K562 (cell line): ENCODE results near the gene CDS2. TPM values are rescaled to one million over a fixed set of nuclear protein-coding genes. Genes with fewer than 3 reads are reported as not detected.

Source experiments
- CHD4 ChIP-seq: fragments of 200-600 bp; sonication (generic); IDR thresholded peaks from 3 replicates; pipeline ENCODE4 v1.6.1; 2012; ENCODE audit warnings: low read depth, mild to moderate bottlenecking, mixed read lengths, low read length, inconsistent platforms; ENCODE audit not compliant: insufficient read depth, insufficient replicate concordance, poor library complexity, severe bottlenecking
- CXXC5 ChIP-seq: fragments of 250-450 bp; sonication (Bioruptor Pico); IDR thresholded peaks from 2 replicates; pipeline ENCODE4 v1.8.0; 2022; ENCODE audit warnings: inconsistent platforms, mild to moderate bottlenecking, moderate library complexity
- GABPB1 ChIP-seq: sonication (generic); formaldehyde crosslinking; IDR thresholded peaks from 2 replicates; pipeline ENCODE4 v1.8.0; 2022; ENCODE audit warnings: mild to moderate bottlenecking, missing genetic modification reagents
- HCFC1 ChIP-seq: IDR thresholded peaks from 2 replicates; pipeline ENCODE4 v1.6.1; 2012; ENCODE audit warnings: low read depth, low read length, improper control_type of control experiment
- KDM2B ChIP-seq: fragments of 250-450 bp; sonication (Bioruptor Pico); IDR thresholded peaks from 2 replicates; pipeline ENCODE4 v1.8.0; 2021; ENCODE audit warnings: mild to moderate bottlenecking, moderate library complexity
- MTA2 ChIP-seq: fragments of 450-650 bp; IDR thresholded peaks from 2 replicates; pipeline ENCODE4 v1.6.1; 2016; ENCODE audit warnings: low read depth
- POLR3G ChIP-seq: IDR thresholded peaks from 2 replicates; pipeline ENCODE4 v1.6.1; 2011; ENCODE audit not compliant: insufficient read length, insufficient replicate concordance; ENCODE audit errors: extremely low read depth
- PTBP1 ChIP-seq: fragments of 200-400 bp; formaldehyde crosslinking; IDR thresholded peaks from 2 replicates; pipeline ENCODE4 v1.6.1; 2017; ENCODE audit warnings: low read depth, low read length
- SIX5 ChIP-seq, 2 experiments: IDR thresholded peaks; 2 replicates each; pipeline ENCODE4 v1.6.1; 2011; ENCODE audit warnings: low read length in 2 of 2, borderline replicate concordance in 1 of 2, low read depth in 1 of 2, mild to moderate bottlenecking in 1 of 2, moderate library complexity in 1 of 2; ENCODE audit not compliant: insufficient read depth in 1 of 2
- SMAD4 ChIP-seq: fragments of 250-450 bp; sonication (Bioruptor Pico); conservative IDR thresholded peaks from 2 replicates; pipeline ENCODE4 v1.8.0; 2021; ENCODE audit warnings: inconsistent platforms, mild to moderate bottlenecking, moderate library complexity
- SREBF1 ChIP-seq: fragments of 150-350 bp; IDR thresholded peaks from 2 replicates; pipeline ENCODE4 v1.6.1; 2014; ENCODE audit warnings: antibody characterized with exemption, low read depth, low read length, borderline replicate concordance
- TGIF2 ChIP-seq: sonication (generic); formaldehyde crosslinking; IDR thresholded peaks from 2 replicates; pipeline ENCODE4 v1.8.1; 2022; ENCODE audit warnings: mild to moderate bottlenecking, missing genetic modification reagents, moderate library complexity
- ZNF23 ChIP-seq: fragments of 250-450 bp; sonication (Bioruptor Pico); IDR thresholded peaks from 2 replicates; pipeline ENCODE4 v1.4.0; 2020; ENCODE audit warnings: mild to moderate bottlenecking
- ZNF668 ChIP-seq: fragments of 250-450 bp; sonication (Bioruptor Pico); IDR thresholded peaks from 2 replicates; pipeline ENCODE4 v1.8.0; 2022; ENCODE audit warnings: mild to moderate bottlenecking, inconsistent platforms
- polyA plus RNA-seq, 8 experiments: library from polyadenylated mRNA; depleted of rRNA in 4 of 8; stranded (reverse) in 5 of 8; unstranded in 3 of 8; fragments of >200 nt; fragmentation: Nextera tagmentation in 2 of 8; fragmentation: Illumina TruSeq in 1 of 8; extraction: Ambion mirVana in 2 of 8; extraction: Trizol in 1 of 8; gene quantifications; 2 replicates each; pipeline versions ENCODE4 v1.2.1 to v1.2.3, GENCODE V29; 2011 to 2014; ENCODE audit warnings: inconsistent platforms in 1 of 8, missing spikeins in 1 of 8
- total RNA-seq, 7 experiments: library from RNA; depleted of rRNA in 6 of 7; stranded (reverse); fragments of >200 nt in 6 of 7; fragmentation: Illumina TruSeq in 2 of 7; extraction: Trizol in 2 of 7; gene quantifications; 2 replicates each; pipeline versions ENCODE4 v1.2.1 to v1.2.3, GENCODE V29; 2011 to 2021; ENCODE audit warnings: low replicate concordance in 1 of 7
- TF ChIP-seq, protein P1 (sequence below): IDR thresholded peaks from 3 replicates; pipeline ENCODE4 v1.6.1; 2011; ENCODE audit warnings: borderline replicate concordance, mild to moderate bottlenecking; ENCODE audit not compliant: insufficient read length, insufficient read depth
- TF ChIP-seq, protein P2 (sequence below): fragments of 250-450 bp; sonication (Bioruptor Pico); IDR thresholded peaks from 2 replicates; pipeline ENCODE4 v1.4.0; 2020; ENCODE audit warnings: mild to moderate bottlenecking, moderate library complexity, borderline replicate concordance
- TF ChIP-seq, protein P3 (sequence below), 2 experiments: fragments of 200-800 bp in 1 of 2; sonication (Bioruptor generic) in 1 of 2; sonication (generic) in 1 of 2; formaldehyde crosslinking in 1 of 2; IDR thresholded peaks in 1 of 2; conservative IDR thresholded peaks in 1 of 2; 2 replicates each; pipeline versions ENCODE4 v1.5.0 to v1.6.1; 2016 to 2020; ENCODE audit warnings: missing compliant biosample characterization in 1 of 2, missing genetic modification characterization in 1 of 2, missing genetic modification reagents in 1 of 2
- TF ChIP-seq, protein P4 (sequence below): fragments of 450-650 bp; formaldehyde crosslinking; IDR thresholded peaks from 2 replicates; pipeline ENCODE4 v1.4.0; 2020; ENCODE audit warnings: mild to moderate bottlenecking, moderate library complexity
- TF ChIP-seq, protein P5 (sequence below): sonication (generic); formaldehyde crosslinking; IDR thresholded peaks from 2 replicates; pipeline ENCODE4 v1.5.0; 2020; ENCODE audit warnings: missing genetic modification reagents

The CDS2 gene
- total and polyA plus RNA-seq, 9 of the 15 experiments (the other 6 are each of a cell fraction or from before 2014, with no cell fraction given): 6.4 to 46.4 (median 12.2) TPM

DNA sequence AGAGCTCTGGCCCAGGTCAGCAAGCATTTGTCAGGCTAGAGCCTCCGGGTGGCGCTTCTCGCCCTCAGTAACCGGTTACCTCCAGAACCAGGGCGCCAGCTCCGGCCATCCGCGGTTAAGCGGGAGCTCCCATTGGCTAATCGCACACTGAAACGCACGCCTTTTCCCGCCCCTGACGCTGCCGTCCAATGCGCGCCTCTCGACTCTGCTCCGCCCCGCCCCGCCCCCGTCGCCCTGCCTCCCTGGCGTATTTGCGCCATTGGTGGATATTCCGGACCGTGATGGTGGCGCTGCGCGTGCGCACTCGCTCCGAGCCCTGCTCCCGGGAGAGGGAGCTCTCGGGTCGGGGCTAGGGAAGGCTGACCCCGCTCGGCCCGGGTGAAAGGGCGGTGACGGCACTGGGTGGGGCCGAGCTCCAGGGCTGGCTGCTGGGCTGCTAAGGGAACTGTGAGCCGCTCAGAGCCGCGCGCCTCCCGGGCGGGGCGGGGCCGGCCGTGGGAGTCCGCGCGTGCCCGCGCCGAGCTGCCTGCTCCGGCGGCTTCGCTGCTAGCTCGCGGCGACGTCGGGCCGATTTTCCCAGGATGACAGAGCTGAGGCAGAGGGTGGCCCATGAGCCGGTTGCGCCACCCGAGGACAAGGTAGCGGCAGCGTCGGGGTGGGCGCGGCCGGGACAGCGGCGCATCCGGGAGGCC, at the start of gene CDS2 (continued):
- TF ChIP-seq, protein P1, sequence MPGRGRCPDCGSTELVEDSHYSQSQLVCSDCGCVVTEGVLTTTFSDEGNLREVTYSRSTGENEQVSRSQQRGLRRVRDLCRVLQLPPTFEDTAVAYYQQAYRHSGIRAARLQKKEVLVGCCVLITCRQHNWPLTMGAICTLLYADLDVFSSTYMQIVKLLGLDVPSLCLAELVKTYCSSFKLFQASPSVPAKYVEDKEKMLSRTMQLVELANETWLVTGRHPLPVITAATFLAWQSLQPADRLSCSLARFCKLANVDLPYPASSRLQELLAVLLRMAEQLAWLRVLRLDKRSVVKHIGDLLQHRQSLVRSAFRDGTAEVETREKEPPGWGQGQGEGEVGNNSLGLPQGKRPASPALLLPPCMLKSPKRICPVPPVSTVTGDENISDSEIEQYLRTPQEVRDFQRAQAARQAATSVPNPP: no peak
- TF ChIP-seq ZNF23 (no peak), SMAD4 (CRISPR knock-in tag) (no peak), PTBP1 (no peak), POLR3G (no peak), KDM2B (no peak), SREBF1 (no peak), CXXC5 (0 out of 2 replicates have a peak, but pooled peaks have one; percentile 25), CHD4 (no peak), TGIF2 (CRISPR knock-in tag) (no peak), HCFC1 (no peak; the same call in 1 of the 2 replicates), SIX5 (IDR thresholded peaks at IDR 0.05; ENCODE audit: borderline replicate concordance in 1 of 2, insufficient read depth in 1 of 2, low read depth in 1 of 2, low read length in 2 of 2) (0 out of 4 replicates have a peak, but pooled peaks of 1 of the 2 experiments have one; percentile 2), GABPB1 (CRISPR knock-in tag) (no peak; the same call in 1 of the 2 replicates), MTA2 (no peak), ZNF668 (CRISPR knock-in tag) (no peak)
- TF ChIP-seq, protein P2, sequence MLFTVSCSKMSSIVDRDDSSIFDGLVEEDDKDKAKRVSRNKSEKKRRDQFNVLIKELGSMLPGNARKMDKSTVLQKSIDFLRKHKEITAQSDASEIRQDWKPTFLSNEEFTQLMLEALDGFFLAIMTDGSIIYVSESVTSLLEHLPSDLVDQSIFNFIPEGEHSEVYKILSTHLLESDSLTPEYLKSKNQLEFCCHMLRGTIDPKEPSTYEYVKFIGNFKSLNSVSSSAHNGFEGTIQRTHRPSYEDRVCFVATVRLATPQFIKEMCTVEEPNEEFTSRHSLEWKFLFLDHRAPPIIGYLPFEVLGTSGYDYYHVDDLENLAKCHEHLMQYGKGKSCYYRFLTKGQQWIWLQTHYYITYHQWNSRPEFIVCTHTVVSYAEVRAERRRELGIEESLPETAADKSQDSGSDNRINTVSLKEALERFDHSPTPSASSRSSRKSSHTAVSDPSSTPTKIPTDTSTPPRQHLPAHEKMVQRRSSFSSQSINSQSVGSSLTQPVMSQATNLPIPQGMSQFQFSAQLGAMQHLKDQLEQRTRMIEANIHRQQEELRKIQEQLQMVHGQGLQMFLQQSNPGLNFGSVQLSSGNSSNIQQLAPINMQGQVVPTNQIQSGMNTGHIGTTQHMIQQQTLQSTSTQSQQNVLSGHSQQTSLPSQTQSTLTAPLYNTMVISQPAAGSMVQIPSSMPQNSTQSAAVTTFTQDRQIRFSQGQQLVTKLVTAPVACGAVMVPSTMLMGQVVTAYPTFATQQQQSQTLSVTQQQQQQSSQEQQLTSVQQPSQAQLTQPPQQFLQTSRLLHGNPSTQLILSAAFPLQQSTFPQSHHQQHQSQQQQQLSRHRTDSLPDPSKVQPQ (CRISPR knock-in tag): no peak
- TF ChIP-seq, protein P3, sequence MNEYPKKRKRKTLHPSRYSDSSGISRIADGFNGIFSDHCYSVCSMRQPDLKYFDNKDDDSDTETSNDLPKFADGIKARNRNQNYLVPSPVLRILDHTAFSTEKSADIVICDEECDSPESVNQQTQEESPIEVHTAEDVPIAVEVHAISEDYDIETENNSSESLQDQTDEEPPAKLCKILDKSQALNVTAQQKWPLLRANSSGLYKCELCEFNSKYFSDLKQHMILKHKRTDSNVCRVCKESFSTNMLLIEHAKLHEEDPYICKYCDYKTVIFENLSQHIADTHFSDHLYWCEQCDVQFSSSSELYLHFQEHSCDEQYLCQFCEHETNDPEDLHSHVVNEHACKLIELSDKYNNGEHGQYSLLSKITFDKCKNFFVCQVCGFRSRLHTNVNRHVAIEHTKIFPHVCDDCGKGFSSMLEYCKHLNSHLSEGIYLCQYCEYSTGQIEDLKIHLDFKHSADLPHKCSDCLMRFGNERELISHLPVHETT (CRISPR knock-in tag; conservative IDR thresholded peaks at IDR 0.05 in 1 of 2, IDR thresholded peaks at IDR 0.05 in 1 of 2): no peak; a peak in 1 of 4 replicates
- TF ChIP-seq, protein P4, sequence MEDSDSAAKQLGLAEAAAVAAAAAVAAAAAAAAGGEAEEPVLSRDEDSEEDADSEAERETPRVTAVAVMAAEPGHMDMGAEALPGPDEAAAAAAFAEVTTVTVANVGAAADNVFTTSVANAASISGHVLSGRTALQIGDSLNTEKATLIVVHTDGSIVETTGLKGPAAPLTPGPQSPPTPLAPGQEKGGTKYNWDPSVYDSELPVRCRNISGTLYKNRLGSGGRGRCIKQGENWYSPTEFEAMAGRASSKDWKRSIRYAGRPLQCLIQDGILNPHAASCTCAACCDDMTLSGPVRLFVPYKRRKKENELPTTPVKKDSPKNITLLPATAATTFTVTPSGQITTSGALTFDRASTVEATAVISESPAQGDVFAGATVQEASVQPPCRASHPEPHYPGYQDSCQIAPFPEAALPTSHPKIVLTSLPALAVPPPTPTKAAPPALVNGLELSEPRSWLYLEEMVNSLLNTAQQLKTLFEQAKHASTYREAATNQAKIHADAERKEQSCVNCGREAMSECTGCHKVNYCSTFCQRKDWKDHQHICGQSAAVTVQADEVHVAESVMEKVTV: peak; percentile 31; the same call in 1 of the 2 replicates
- TF ChIP-seq, protein P5, sequence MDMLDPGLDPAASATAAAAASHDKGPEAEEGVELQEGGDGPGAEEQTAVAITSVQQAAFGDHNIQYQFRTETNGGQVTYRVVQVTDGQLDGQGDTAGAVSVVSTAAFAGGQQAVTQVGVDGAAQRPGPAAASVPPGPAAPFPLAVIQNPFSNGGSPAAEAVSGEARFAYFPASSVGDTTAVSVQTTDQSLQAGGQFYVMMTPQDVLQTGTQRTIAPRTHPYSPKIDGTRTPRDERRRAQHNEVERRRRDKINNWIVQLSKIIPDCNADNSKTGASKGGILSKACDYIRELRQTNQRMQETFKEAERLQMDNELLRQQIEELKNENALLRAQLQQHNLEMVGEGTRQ: no peak
